Endothelial cell of umbilical vein (primary cell): ENCODE results near the gene NDUFA8. TPM values are rescaled to one million over a fixed set of nuclear protein-coding genes. Genes with fewer than 3 reads are reported as not detected.

Experiments
- BruUV-seq: library from RNA; stranded (reverse); fragments of 400-500 nt; replicated peaks from 2 replicates; lab custom pipeline; 2021; lab: Mats Ljungman, UMichigan
- CTCF ChIA-PET: fragments of 300-600, 350-600 bp; sonication (Branson Sonifier 250); formaldehyde crosslinking; loops from one replicate; lab custom pipeline; 2021; ENCODE audit warnings: antibody characterized with exemption, inconsistent platforms; lab: Charles Lee
- POLR2A ChIA-PET: fragments of 300-600, 350-600 bp; sonication (Branson Sonifier 250); formaldehyde crosslinking; loops from one replicate; lab custom pipeline; 2021; ENCODE audit warnings: antibody characterized with exemption, inconsistent platforms; lab: Charles Lee
- DNase-seq: peaks from one replicate; pipeline ENCODE4 v3.0.0-alpha.2; 2011; ENCODE audit warnings: low read depth, low spot score
- FAIRE-seq: peaks from 2 replicates; lab custom pipeline; 2011; peaks lifted over from hg19 to GRCh38; lab: Jason Lieb, UNC
- H2AFZ ChIP-seq: 2 replicates; pipeline ENCODE4 v1.6.0; 2012; ENCODE audit warnings: low read depth, low read length, control low read depth, inconsistent platforms
- H3K27ac ChIP-seq: 2 replicates; pipeline ENCODE4 v1.5.1; 2011; ENCODE audit warnings: low read depth, mild to moderate bottlenecking, control low read depth, low read length, moderate library complexity; ENCODE audit not compliant: insufficient read depth
- H3K27me3 ChIP-seq, 2 experiments: 2 replicates each; pipeline versions ENCODE4 v1.6.0 to v1.6.1; 2011; ENCODE audit warnings: low read length in 2 of 2, mixed read lengths in 1 of 2; ENCODE audit not compliant: control insufficient read depth in 2 of 2, insufficient read depth in 2 of 2
- H3K36me3 ChIP-seq, 2 experiments: 2 replicates in 1 of 2; 3 replicates in 1 of 2; pipeline ENCODE4 v1.5.1; 2011; ENCODE audit warnings: low read length in 2 of 2, mild to moderate bottlenecking in 1 of 2, moderate library complexity in 1 of 2; ENCODE audit not compliant: control insufficient read depth in 2 of 2, insufficient read depth in 2 of 2; ENCODE audit errors: extremely low read depth in 1 of 2
- H3K4me1 ChIP-seq: 3 replicates; pipeline ENCODE4 v1.5.1; 2011; ENCODE audit warnings: mild to moderate bottlenecking, low read length; ENCODE audit not compliant: control insufficient read depth, insufficient read depth; ENCODE audit errors: extremely low read depth
- H3K4me2 ChIP-seq: 2 replicates; pipeline ENCODE4 v1.6.1; 2011; ENCODE audit warnings: low read length, control low read depth, mixed read lengths; ENCODE audit not compliant: insufficient read depth
- H3K4me3 ChIP-seq, 3 experiments: fragments of 200-600 bp in 1 of 3; sonication (generic), shearing (Covaris generic) in 1 of 3; replicated peaks in 1 of 3; 2 replicates each; pipeline ENCODE4 v1.5.1; 2011 to 2016; ENCODE audit warnings: control low read depth in 3 of 3, low read length in 3 of 3, mild to moderate bottlenecking in 2 of 3, inconsistent platforms in 1 of 3, low read depth in 1 of 3, moderate library complexity in 1 of 3; ENCODE audit not compliant: insufficient read depth in 1 of 3
- H3K79me2 ChIP-seq: 2 replicates; pipeline ENCODE4 v1.6.0; 2012; ENCODE audit warnings: low read length, inconsistent platforms; ENCODE audit not compliant: control insufficient read depth, insufficient read depth
- H3K9ac ChIP-seq: replicated peaks from 2 replicates; pipeline ENCODE3; 2011; ENCODE audit warnings: low read length, control low read depth; ENCODE audit not compliant: insufficient read depth; ENCODE audit errors: extremely low read depth
- H3K9me1 ChIP-seq: replicated peaks from 3 replicates; pipeline ENCODE4 v1.6.0; 2011; ENCODE audit warnings: mild to moderate bottlenecking, low read length; ENCODE audit not compliant: control insufficient read depth, insufficient read depth; ENCODE audit errors: extremely low read depth
- H3K9me3 ChIP-seq: replicated peaks from 2 replicates; pipeline ENCODE4 v1.5.1; 2012; ENCODE audit warnings: low read length, inconsistent platforms; ENCODE audit not compliant: control insufficient read depth, insufficient read depth
- H4K20me1 ChIP-seq: replicated peaks from 2 replicates; pipeline ENCODE3; 2011; ENCODE audit warnings: mild to moderate bottlenecking, low read length; ENCODE audit not compliant: control insufficient read depth, insufficient read depth; ENCODE audit errors: extremely low read depth
- CTCF ChIP-seq, 2 donors: IDR thresholded peaks; 1 replicate in 1 of 2; 2 replicates in 1 of 2; pipeline ENCODE4 v1.5.1; 2011; ENCODE audit warnings: low read length in 2 of 2, mild to moderate bottlenecking in 2 of 2, moderate library complexity in 2 of 2, control low read depth in 1 of 2, inconsistent platforms in 1 of 2, low read depth in 1 of 2; ENCODE audit not compliant: insufficient read depth in 1 of 2; ENCODE audit errors: extremely low read depth in 1 of 2
- EZH2 ChIP-seq: IDR thresholded peaks from 2 replicates; pipeline ENCODE4 v1.6.1; 2012; ENCODE audit warnings: borderline replicate concordance, low read depth, mild to moderate bottlenecking, moderate library complexity, low read length, inconsistent platforms; ENCODE audit not compliant: severe bottlenecking
- FOS ChIP-seq: IDR thresholded peaks from 2 replicates; pipeline ENCODE4 v1.6.1; 2011; ENCODE audit warnings: mild to moderate bottlenecking, low read length, moderate library complexity, borderline replicate concordance; ENCODE audit not compliant: insufficient read depth
- GATA2 ChIP-seq: IDR thresholded peaks from 2 replicates; pipeline ENCODE4 v1.7.0; 2011; ENCODE audit warnings: low read depth, mild to moderate bottlenecking, moderate library complexity, mixed read lengths, low read length; ENCODE audit not compliant: insufficient read length, insufficient read depth
- JUN ChIP-seq: IDR thresholded peaks from 2 replicates; pipeline ENCODE4 v1.6.1; 2011; ENCODE audit warnings: borderline replicate concordance, low read depth; ENCODE audit not compliant: insufficient read length, insufficient read depth
- MAX ChIP-seq: IDR thresholded peaks from 2 replicates; pipeline ENCODE4 v1.6.1; 2011; ENCODE audit not compliant: insufficient read depth, insufficient read length
- MYC ChIP-seq: IDR thresholded peaks from one replicate; pipeline ENCODE4 v1.6.1; 2011; ENCODE audit warnings: mild to moderate bottlenecking, low read depth, low read length
- POLR2A ChIP-seq: IDR thresholded peaks from 2 replicates; pipeline ENCODE4 v1.6.1; 2012; ENCODE audit warnings: low read depth, mild to moderate bottlenecking, control low read depth, low read length
- POLR2AphosphoS5 ChIP-seq: IDR thresholded peaks from 2 replicates; pipeline ENCODE4 v1.6.1; 2012; ENCODE audit warnings: low read depth, mild to moderate bottlenecking, control low read depth, low read length, moderate library complexity; ENCODE audit not compliant: insufficient read depth
- dilution Hi-C: fragments of 300-500 bp; cut with MboI; formaldehyde crosslinking; loops from one replicate; pipeline ENCODE4 v1.15.0; 2019; ENCODE audit warnings: low sequenced_read_pairs; ENCODE audit not compliant: extremely low pct_ligation_motif_present
- intact Hi-C: fragments of 100-400 bp; cut with micrococcal nuclease; formaldehyde crosslinking; loops from one replicate; pipeline ENCODE4 v1.10.0; 2022
- polyA plus RNA-seq, 4 experiments: library from polyadenylated mRNA; depleted of rRNA in 3 of 4; stranded (reverse) in 3 of 4; unstranded in 1 of 4; fragments of >200 nt; gene quantifications; 2 replicates each; pipeline versions ENCODE4 v1.2.1 to v1.2.3, GENCODE V29; 2011 to 2012; ENCODE audit warnings: missing spikeins in 1 of 4
- total RNA-seq: library from RNA; stranded (reverse); gene quantifications from 2 replicates; pipeline ENCODE4 v1.2.3, GENCODE V29; 2021

The NDUFA8 gene
- total and polyA plus RNA-seq, 2 donors (not counting 3 experiments of a cell fraction or from before 2014, with no cell fraction given), result 68.2 to 100 TPM

DNA sequence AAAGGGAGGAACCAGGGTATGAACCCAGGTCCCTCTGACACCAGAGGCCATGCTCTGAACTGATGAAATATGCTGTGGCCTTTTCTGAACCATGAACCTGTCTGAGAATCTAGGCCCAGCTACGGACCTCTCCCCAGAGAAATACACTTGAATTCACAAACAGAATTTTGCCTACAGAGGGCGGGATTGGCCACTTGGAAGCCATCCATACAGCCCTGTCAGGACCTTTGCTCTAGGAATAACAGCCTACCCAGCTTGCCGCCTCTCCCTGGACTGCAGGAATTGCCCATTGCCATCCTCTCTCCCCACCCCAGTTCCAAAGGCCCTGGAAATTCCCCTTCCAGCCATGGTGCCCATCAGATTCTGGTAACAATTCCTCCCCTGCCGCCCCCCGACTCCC lies 26.7 kb upstream of the NDUFA8 start:
- Histone ChIP-seq H3K36me3 (no peaks in the 10 kb centered on the region), H2AFZ (no peak overlapping the region), H4K20me1 (no peaks in the 10 kb centered on the region), H3K4me3 (no peak overlapping the region), H3K9ac (no peak overlapping the region), H3K79me2 (no peaks in the 10 kb centered on the region), H3K27me3 (peaks cover 6 to 22% of the 10 kb centered on the region in 2 experiments), H3K4me2 (no peak overlapping the region), H3K4me1 (no peaks in the 10 kb centered on the region), H3K9me3 (no peaks in the 10 kb centered on the region), H3K27ac (no peak overlapping the region), H3K9me1 (no peaks in the 10 kb centered on the region)
- TF ChIP-seq MAX (no peak), POLR2AphosphoS5 (no peak), JUN (no peak), EZH2 (no peak), GATA2 (no peak), POLR2A (no peak), FOS (no peak), MYC (no peak), CTCF (IDR thresholded peaks at IDR 0.05; ENCODE audit: extremely low read depth in 1 of 2, insufficient read depth in 1 of 2, low read depth in 1 of 2, low read length in 2 of 2) (no peak)
- dilution Hi-C loops, result no loop called here
- POLR2A ChIA-PET, result no interaction called here
- CTCF ChIA-PET, result interaction anchor here (0.8 to 1.0 kb wide), 2 partner anchors 62 to 164 kb away, joined by 3 to 4 read pairs; no protein-coding TSS in a partner anchor
- intact Hi-C loops, result no loop called here
- BruUV-seq, result no TSS peak
- peak; percentile 23 for DNase-seq
- peak; percentile 24 for FAIRE-seq
